ENCODE data around the gene TECPR1.
"Not testable (repeated sequence)": the region's sequence is repeated elsewhere in the genome, so short reads cannot be mapped to it uniquely, and the experiment has no call there.

Gene TECPR1

DNA sequence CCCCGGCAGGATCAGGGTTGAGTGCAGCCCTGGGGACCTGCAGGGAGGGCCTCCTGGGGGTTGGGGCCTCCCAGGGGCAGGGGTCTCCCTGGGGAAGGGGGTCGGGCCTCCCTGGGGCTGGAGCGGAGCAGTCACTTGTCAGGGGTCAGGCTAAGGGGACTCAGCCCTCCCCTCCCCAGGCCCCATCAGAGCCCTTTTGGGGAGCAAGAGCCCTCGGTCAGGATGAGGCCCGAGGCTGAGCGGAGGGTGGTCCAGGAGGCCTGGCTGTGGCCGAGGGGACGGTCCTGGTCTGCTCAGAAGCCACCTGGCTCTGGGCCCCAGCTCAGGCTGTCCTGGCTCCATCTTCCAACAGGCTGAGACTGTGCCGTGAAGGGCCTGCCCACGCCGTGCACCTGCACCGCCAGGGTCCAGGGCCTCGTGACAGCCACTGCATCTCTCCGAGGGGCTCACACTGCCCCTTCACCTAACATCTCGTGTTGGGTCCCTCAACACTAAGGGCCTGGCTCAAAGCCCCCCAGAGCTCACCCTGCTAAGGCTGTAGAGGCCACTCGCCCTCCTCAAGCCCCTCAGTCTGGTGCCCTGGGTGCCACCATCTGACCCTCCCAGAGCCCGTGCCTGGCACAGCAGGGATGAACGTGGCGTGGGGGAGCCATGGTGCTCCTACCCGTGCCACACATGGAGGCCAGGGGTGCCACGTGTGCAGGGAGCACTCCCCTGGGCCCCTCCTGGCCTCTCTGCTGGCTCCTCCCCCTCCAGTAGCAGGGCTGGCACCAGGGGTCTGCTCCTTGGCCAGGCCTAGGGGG is 27.9 kb downstream of the TECPR1 start:
- no peak for DNase-seq

DNA sequence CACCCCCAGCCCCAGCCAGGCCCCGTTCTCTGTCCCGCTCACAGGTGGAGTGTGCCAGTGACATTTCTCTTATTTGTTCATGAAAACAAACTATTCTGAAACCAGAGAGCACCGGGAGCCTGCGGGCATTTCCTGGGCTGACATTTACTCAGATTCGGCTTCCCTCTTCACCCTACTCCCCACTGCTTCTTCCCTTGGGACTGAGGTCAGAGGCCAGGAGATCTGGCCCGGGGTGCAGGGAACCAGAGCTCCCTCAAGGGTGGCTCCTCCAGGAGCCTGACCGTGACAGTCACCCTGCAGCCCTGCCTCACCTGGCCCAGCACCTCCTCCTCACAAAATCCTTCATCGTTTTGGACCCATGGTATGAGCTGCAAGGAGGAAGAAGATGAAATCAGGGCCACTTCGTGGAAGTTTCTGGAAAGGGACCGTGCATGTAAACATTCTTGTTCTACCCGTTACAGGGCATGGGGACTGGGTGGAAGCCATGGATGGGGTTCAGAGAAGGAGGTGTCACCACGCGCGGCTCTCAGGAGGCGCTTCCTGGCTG is 28.6 kb downstream of the TECPR1 start:
- no peak for DNase-seq

DNA sequence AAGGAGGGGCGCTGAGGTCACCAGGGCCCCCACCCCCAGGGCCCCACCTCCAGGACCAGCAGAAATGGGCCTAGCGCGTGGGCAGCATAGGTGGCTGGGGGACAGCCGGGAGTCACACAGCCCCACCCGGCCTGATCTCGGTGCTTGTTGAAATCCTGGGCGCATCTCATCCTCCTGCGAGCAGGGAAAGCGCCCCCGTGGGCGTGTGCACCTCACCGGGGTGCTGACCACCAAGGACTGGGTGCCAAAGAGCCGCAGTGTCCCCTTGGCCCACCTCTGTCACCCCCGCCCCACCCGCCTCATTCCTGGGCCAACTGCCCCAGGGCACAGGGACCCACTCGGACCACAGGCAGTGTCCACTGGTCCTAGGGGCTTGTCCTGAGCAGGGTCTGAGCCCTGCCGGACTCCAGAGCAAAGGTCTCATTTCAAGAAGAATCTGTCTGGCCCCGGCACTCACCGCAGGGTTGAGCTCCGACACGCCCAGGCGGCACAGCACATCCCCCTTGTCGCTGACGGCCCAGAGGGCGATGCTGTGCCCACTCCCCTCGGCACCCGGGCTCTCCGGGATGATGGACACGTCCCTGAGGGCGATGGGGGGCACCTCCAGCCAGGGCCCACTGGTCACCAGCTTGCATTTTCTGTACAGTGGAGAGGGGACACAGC is 29.4 kb downstream of the TECPR1 start:
- DNase-seq: no peak

DNA sequence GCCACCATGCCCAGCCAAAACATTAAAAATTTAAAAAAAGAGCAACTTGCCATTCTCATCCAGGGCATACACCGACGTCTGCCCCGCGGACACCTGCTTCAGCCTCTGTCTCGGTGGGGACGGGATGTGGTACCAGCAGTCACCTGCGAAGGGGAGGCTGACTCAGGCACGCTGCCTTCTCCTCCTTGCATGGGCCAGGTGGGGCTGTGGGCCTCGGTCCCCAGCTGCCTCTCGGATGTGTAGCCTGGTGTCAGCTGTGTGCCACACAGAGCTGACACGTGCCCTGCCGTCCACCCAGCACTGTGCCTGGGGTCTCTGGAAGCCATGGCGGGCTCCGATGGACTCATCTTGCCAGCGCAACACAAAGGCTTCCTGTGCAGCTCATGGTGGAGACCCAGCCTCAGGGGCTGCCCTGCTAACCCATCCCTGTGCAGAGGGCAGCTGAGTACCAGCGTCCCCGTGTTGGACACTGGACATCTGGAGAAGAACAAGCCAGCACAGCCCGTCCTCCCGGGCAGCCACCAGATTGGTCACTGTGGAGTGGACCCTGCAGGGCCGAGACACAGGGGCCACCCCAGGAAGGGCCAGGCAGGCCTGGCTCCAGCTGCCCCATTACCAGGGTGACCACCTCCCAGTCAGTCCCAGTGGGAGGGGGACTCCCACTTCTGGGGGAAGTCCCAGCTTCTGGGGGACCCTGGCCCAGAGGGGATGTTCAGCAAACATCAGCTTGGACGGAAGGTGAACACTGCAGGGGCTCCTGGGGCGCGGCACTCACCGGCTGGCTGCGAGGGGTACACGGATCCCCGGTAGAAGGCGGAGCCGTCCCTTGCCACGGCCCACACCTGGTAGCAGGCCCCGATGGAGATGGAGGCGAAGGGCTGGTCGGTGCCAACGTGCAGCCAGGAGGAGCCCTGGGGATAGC is 30.2 kb downstream of the TECPR1 start:
- no peak for DNase-seq

DNA sequence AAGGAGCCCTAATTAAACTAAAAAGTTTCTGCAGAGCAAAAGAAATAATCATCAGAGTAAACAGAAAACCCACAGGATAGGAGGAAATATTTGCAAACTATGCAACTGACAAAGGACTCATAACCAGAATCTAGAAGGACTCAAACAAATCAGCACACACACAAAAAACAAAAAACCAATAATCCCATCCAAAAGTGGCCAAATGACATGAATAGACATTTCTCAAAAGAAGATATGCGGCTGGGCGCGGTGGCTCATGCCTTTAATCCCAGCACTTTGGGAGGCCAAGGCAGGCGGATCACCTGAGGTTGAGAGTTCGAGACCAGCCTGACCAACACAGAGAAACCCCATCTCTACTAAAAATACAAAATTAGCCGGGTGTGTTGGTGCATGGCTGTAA is 32.6 kb downstream of the TECPR1 start:
- DNase-seq: not testable (repeated sequence)

DNA sequence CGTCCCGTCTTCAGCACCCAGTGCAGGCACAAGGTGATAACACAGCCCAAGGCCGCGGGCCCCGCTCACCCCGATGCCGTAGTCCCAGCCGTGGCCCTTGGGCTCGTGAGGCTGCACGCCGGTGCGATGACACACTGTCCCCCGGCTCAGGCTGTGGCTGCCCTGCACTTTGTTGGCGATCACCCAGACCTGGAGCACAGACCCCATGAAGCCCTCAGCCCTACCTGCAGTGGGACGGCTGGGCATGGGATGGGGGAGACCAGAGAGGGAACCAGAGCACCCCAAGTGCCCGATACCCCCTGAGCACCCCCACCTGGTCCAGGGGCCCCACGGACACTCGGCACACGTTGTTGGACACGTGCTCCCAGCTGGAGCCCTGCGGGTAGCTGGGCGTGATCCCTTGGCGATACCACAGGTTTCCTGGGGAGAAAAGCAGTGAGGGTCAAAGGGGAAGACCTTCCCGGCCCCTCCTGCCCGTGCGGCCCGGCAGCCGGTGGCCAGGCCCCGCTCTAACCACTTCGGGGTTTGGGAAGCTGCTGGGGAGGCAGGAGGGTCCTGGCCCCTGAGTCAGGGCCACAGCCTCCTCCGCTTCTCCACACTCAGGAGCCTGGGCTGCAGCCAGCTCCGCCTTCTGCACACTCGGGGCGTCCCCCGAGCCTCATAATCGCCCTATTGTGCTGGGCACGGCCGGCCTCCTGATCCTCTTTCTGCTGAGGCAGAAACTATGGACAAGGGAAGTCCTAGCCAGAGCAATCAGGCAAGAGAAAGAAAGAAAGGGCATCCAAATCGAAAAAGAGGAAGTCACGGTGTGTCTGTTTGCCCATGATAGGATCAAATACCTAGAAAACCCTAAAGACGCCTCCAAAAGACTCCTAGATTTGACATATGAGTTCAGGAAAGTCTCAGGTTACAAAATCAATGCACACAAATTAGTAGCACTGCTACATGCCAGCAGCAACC is 34.1 kb downstream of the TECPR1 start:
- no peak for DNase-seq

DNA sequence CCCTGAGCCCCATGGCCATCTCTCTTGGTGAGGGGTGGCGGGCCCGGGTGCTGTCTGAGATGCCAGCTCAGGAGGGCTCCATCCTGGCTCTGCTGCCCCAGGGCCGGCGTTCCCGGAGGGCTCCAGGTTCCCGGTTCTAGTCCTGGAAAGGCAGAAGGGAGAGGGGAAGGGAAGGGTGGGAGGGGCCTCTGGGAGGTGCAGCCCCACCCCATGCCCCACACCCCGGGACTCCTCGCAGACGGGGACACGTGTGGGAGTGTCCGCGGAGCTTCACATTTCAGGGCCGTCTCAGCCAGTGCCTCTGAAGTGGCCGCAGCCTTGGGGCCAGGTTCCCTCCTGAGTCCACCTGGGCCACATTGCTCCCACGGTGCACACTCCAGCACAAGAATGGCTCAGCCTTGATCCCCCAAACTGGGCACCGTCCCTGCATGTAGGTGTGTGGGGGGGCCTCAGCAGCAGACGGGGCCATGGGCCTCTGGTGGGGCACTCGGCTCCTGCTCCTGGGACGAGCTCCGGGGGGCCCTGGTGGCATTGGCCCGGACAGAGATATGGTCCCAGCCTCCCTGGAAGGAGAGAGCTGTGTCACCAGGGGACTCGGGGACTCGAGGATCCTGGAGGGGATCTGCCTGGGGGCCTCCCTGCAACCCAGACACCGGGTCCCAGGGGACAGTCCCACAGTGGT is 35.0 kb downstream of the TECPR1 start:
- DNase-seq: no peak

DNA sequence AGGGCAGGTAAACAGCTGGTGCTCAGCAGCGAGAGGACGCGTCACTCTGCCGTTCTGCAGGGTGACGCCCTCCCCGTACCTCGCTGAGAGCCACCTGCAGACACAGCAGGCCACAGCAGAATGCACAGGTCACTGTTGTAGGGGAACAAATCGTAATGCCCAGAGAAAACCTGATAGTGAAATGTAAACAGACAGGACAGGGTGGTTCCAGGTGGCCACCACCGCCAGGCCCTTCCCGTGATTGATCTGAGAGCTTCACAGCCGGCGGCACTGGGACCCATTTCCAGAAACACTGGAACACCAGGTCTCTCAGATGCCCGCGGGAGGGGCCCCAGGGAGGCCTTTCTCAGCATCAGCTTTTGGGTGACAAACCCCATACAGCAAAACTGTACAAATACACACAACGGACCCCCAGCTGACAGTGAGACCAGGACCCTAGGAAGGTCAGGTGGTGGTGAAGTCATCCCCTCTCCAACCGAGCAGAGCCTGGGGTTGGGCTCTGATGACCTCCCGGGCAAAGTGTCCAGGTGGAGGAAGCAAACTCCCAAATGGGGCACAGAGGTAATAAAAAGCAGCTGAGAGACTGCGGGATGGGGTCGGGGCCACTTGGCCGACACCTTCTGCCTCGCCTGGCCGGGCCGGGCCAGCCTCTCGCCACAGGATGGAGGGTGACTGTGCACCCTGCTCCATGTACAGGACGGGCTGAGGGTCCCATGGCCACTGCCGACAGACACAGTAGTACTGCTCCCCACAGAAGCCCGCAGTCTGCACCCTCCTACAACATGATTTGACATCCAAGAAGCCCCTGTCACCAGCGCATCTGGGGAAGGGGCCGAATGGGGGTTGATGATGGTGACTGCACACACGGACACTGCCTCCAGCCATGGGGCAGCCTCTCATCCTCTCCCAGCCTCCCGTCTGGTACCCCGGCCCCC is 36.2 kb downstream of the TECPR1 start:
- peak; percentile 3 for DNase-seq

DNA sequence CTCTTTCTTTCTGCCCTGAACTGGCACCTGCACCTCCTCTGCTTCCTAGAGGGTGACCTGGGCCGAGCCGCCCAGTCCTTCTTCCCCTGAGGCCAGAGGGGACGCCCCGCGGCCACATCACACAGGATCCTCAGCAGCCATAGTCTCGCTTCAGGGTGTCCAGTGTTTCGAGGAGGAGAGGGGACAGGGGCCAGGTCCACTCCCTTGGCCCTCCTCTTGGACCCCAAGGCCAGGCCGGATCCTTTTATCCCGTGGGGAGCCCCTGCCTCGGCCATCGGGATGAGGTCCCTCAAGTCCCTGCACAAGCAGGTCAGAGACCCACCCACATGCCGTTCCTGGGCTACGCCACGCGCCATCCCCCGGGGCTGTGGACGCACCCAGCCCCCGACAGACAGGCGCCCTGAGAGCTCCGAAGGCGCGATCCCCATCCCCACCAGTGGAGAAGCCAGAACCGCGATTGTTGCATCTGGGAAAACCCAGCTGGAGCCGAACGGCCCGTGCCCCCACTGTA is 37.2 kb downstream of the TECPR1 start:
- no peak for DNase-seq

DNA sequence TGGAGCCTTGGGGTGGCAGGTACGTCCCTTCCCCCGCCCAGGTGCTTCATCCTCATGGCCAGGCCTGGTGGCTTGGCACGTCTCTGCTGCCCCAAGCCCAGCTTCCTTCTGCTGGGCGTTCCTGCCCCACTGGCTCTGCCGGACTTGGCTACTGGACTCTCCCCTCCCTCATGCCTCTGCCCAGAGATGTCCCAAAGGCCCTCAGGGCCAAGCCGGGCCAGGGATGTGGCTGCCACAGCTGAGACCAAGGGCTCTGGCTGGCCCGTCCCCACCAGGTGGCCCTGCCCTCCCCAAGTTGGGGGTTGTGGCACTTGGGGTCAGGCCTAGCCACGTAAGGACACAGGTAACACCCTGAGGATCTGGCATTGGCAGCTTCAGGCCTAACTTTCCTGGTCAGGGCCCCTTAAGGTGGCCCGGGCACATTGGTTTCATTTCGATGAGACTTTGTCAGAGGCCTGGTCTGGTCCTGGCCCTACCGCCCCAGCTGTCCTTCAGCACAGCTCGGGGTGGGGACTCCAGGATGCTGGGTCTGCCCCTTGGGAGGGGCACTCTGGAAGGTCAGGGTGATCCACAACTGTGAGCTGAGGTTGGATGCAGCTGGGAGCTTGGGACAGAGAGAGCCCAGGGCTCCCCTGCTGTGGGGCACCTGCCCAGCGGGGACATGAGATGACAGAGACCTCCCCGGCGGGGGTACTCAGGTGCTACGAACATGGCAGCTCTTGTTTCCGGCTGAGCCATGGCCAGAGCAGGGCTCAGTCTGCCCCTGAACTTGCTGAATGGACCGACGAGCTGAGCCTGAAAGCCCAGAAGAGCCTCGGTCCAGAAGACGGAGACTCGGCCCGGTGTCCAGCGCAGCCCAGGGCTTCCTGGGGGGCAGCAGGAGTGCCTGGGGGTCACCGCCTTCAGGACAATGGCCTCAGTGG is 37.9 kb downstream of the TECPR1 start:
- no peak for DNase-seq

DNA sequence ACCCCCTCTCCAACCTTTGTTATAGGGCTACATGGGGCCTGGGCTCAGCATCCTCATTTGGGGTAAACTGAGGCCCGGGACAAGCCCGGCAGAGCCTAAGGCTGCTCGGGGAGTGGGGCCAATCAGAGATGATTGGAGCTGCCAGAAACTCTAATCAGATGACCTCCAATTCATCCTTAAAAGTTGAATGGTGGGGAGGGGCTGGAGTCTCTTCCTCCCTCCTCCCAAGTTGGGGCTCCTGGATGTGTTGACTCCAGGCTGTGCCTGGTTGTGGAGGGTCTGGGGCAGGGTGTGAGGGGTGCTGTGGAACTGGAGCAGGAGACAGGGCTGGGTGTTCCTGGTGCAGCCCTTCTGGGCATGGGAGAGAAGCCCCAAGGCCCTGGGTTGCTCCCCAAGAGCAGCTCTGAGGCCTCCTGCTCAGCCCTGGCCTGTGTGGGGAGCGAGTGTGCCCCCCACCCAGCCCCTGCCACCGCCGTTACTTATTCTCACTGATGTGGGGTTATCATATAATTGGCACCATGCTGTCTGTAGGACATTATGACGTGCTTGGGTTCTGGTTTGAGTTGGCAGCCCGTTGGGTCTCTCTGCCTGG is 38.6 kb downstream of the TECPR1 start:
- no peak for DNase-seq

DNA sequence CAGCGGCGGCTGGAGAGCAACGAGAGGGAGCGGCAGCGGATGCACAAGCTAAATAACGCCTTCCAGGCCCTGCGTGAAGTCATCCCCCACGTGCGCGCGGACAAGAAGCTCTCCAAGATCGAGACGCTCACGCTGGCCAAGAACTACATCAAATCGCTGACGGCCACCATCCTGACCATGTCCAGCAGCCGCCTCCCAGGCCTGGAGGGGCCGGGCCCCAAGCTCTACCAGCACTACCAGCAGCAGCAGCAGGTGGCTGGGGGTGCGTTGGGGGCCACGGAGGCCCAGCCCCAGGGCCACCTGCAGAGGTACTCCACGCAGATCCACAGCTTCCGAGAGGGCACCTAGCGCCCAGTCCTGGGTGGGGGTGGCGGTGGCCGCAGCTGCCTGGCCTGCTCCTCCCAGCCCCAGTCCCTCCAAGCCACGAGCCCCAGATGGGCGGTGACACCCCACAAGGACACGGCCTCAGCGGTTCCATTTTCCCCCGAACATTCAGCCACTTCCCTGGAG is 39.4 kb downstream of the TECPR1 start:
- no peak for DNase-seq

DNA sequence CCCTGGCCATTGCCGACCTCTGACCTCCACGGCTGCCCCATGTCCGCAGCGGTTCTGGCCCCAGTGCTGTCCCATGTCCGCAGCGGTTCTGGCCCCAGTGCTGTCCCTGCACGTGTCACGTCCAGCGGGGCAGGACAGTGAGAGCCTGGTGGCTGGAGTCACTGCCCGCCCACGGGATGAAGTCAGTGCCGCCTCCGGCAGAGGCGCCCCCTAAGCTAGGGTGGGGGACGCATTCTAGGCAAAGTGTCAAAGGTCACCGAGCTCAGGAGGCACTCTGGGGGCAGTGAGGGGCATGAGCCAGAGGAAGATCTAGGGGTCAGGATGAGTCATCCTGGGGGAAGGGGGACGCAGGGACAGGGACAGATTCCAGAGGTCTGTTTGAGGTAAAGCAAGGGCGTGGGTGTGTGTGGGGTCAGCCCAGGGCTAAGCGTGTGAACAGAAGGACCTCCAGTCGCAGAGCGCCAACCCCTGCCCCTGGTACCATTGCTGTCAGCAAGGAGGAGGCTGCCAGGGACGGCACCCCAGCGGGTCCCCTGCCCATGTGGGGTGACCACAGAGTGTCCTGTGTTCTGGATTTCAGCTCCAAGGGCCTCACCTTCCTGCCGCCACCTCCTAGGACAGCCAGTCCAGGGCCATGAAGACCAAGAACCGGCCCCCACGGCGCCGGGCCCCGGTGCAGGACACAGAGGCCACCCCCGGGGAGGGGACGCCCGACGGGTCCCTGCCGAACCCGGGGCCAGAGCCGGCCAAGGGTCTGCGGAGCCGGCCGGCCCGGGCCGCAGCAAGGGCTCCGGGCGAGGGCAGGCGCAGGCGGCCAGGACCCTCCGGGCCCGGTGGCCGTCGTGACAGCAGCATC is 40.1 kb downstream of the TECPR1 start:
- no peak for DNase-seq

DNA sequence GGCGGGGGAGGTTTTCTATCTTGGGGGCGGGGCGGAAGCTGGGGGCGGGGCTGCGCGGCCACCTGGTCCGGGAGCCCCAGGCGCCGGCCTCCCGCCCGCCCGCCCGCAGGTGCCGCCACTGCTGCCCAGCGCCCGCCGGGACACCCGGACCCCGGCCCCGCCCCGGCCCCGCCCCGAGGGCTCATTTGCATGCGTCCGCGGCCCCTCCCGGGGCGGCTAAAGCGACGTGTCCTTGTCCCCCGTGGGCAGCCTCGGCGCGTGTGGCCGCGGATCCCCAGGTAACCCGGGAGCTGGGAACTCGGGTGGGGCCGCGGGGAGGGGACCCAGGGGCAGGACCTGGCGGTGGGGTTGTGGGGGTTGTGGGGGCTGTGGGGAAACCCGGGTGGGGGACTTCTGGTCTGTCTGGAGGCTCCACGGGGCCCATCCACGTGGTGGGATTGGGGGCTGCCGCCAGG is 40.8 kb downstream of the TECPR1 start, which contains the start of gene BHLHA15:
TSS of gene BHLHA15 (plus strand) at position 219 of the 455 bp plus-strand sequence. CDS start 871 bp downstream, outside the sequence.
- peak; percentile 89 for DNase-seq

DNA sequence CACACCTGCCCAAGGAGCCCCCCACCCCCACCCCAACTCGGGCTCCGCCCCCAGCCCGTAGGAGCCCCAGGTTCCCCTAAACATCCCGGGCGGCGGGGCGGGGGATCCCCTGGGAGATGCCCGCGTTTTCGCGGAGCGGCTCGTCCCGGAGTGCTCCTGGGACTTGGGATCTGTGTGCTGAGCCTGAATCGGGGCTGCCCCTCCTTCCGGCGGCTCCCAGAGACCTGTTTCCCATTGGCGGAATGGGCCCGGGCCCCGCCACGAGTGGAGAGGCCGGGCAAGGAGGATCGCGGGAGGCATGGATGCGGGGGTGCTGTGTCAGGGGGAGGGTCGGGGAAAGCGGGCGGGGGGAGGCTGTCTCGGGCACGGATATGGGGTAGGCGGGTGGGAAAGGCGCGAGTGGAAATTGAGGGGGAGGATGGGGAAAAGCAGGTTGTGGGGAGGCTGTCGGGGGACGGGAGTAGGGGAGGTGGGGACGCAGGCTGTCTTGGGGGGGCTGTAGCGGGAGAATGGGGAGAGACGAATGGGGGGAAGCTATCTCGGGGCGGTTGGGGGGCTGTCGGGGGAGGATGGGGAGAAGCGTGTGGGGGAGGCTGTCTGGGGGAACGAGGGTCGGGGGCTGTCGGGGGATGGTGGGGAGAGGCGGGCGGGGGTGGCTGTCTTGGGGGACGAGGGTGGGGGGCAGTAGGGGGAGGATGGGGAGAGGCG is 41.4 kb downstream of the TECPR1 start:
- no peak for DNase-seq

Data from 8988T (cell line).